PC-9 (cell line): ENCODE data around the gene TCEAL1. TPM values are rescaled to one million over a fixed set of nuclear protein-coding genes. Genes with fewer than 3 reads are reported as not detected.
"Not testable (repeated sequence)": the region's sequence is repeated elsewhere in the genome, so short reads cannot be mapped to it uniquely, and the experiment has no call there.

ENCODE experiments used
- BruUV-seq: library from RNA; stranded (reverse); fragments of 400-500 nt; replicated peaks from 2 replicates; lab custom pipeline; 2021; lab: Mats Ljungman, UMichigan
- CTCF ChIA-PET: fragments of 300-600 bp; sonication (Branson Sonifier 250); formaldehyde crosslinking; loops from one replicate; lab custom pipeline; 2022; ENCODE audit warnings: antibody characterized with exemption; lab: Charles Lee
- POLR2A ChIA-PET: fragments of 300-600 bp; sonication (Branson Sonifier 250); formaldehyde crosslinking; loops from one replicate; lab custom pipeline; 2022; ENCODE audit warnings: antibody characterized with exemption; ENCODE audit not compliant: unreplicated experiment; lab: Charles Lee
- DNase-seq, 2 experiments: peaks; one replicate each; pipeline versions ENCODE4 v3.0.0 to v3.0.0-alpha.2; 2015 to 2022; ENCODE audit warnings: mixed read lengths in 1 of 2
- H2AFZ ChIP-seq: fragments of 200-600 bp; sonication (generic); 2 replicates; pipeline ENCODE4 v1.8.1; 2017; ENCODE audit warnings: antibody characterized with exemption
- H3F3A ChIP-seq: fragments of 200-600 bp; sonication (generic); 2 replicates; pipeline ENCODE4 v1.8.1; 2017; ENCODE audit warnings: antibody characterized with exemption, mild to moderate bottlenecking, low read depth; ENCODE audit not compliant: insufficient read depth
- H3K27ac ChIP-seq: fragments of 200-600 bp; sonication (generic); 2 replicates; pipeline ENCODE4 v1.6.1; 2016; ENCODE audit warnings: mixed run types
- H3K27me3 ChIP-seq: fragments of 200-600 bp; sonication (generic); 2 replicates; pipeline ENCODE4 v1.6.1; 2016; ENCODE audit warnings: low read depth, mixed run types; ENCODE audit not compliant: insufficient read depth
- H3K36me3 ChIP-seq: fragments of 200-600 bp; sonication (generic); 2 replicates; pipeline ENCODE4 v1.6.1; 2016; ENCODE audit warnings: low read depth, mixed run types
- H3K4me1 ChIP-seq: fragments of 200-600 bp; sonication (generic); replicated peaks from 2 replicates; pipeline ENCODE4 v1.6.1; 2016; ENCODE audit warnings: mixed run types; ENCODE audit not compliant: insufficient read depth
- H3K4me2 ChIP-seq: fragments of 200-600 bp; sonication (generic); 2 replicates; pipeline ENCODE4 v1.6.1; 2017; ENCODE audit warnings: mixed run types
- H3K4me3 ChIP-seq: fragments of 200-600 bp; sonication (generic); 2 replicates; pipeline ENCODE4 v1.6.1; 2016; ENCODE audit warnings: mixed run types
- H3K79me2 ChIP-seq: fragments of 200-600 bp; sonication (generic); 2 replicates; pipeline ENCODE4 v1.6.1; 2017; ENCODE audit warnings: low read depth, mixed run types
- H3K9me2 ChIP-seq: fragments of 200-600 bp; sonication (generic); 2 replicates; pipeline ENCODE4 v1.8.1; 2017; ENCODE audit warnings: mild to moderate bottlenecking; ENCODE audit not compliant: insufficient read depth
- H3K9me3 ChIP-seq: fragments of 200-600 bp; sonication (generic); 2 replicates; pipeline ENCODE4 v1.8.1; 2016; ENCODE audit warnings: low read depth; ENCODE audit not compliant: insufficient read depth
- H4K20me1 ChIP-seq: fragments of 200-600 bp; sonication (generic); 2 replicates; pipeline ENCODE4 v1.8.1; 2017; ENCODE audit not compliant: insufficient read depth
- EZH2 ChIP-seq: fragments of 200-600 bp; sonication (generic); IDR thresholded peaks from 2 replicates; pipeline ENCODE4 v1.8.0; 2017; ENCODE audit warnings: antibody characterized with exemption, low read depth
- intact Hi-C: fragments of 100-400 bp; cut with micrococcal nuclease; formaldehyde crosslinking; loops from one replicate; pipeline ENCODE4 v1.10.0; 2022; ENCODE audit not compliant: unreplicated experiment
- total RNA-seq: library from RNA; stranded (reverse); gene quantifications from 2 replicates; pipeline ENCODE4 v1.2.3, GENCODE V29; 2021
- TF ChIP-seq, protein P1 (sequence below): fragments of 200-600 bp; sonication (generic); conservative IDR thresholded peaks from 2 replicates; pipeline ENCODE4 v1.6.1; 2017; ENCODE audit warnings: mixed run types, antibody characterized with exemption, mild to moderate bottlenecking, moderate library complexity

Gene TCEAL1
- total RNA-seq, 1 experiment from 2014 or later: 26.8 TPM

DNA sequence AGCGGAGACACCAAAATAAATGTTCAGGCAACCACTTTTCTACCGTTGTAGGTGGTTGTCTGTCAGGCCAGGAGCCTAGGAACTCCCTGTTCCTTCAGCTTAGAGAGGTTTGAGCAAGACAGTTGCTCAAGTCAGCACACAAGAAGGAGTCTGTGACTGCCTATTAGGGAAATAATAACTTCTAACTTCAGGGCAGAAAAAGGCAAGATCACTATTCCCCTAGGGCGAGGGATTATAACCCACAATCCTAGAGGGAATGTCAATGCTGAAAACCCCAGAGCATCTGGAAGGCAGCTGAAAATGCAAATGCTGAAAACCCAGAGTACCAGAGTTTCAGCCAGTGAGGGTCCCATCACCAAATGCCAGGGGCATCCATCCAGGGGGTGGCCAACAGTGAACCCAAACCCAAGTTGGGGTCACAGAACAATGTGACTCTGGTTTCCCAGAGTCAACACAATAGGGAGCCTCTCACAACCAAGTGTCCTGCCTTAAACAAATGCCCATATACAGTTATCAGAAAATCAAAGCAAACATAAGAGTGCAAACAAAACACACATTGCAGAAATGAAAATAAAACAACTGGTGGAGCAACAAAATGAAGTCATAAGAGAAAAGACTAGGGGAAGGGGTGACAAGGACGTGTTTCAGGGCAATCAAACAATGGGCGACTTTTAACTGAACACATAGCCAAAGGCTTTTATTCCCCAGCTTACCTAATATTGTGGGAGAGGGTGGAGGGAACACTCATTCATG lies 30.1 kb downstream of the TCEAL1 start:
- H3K4me1 ChIP-seq: peaks cover 53% of the 10 kb centered on the region
- peak overlapping the region; percentile 94 for H3K27ac ChIP-seq
- POLR2A ChIA-PET: no interaction called here
- intact Hi-C loops: loop anchor here (5.0 kb wide), 1 partner anchor 42 kb away; no protein-coding TSS in a partner anchor
- TF ChIP-seq, protein P1, sequence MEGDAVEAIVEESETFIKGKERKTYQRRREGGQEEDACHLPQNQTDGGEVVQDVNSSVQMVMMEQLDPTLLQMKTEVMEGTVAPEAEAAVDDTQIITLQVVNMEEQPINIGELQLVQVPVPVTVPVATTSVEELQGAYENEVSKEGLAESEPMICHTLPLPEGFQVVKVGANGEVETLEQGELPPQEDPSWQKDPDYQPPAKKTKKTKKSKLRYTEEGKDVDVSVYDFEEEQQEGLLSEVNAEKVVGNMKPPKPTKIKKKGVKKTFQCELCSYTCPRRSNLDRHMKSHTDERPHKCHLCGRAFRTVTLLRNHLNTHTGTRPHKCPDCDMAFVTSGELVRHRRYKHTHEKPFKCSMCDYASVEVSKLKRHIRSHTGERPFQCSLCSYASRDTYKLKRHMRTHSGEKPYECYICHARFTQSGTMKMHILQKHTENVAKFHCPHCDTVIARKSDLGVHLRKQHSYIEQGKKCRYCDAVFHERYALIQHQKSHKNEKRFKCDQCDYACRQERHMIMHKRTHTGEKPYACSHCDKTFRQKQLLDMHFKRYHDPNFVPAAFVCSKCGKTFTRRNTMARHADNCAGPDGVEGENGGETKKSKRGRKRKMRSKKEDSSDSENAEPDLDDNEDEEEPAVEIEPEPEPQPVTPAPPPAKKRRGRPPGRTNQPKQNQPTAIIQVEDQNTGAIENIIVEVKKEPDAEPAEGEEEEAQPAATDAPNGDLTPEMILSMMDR: no peak
- TF ChIP-seq EZH2: no peak
- peaks cover 43% of the 10 kb centered on the region for H3F3A ChIP-seq
- 0 out of 2 replicates have a peak overlapping the region, but pooled peaks have one; percentile 58 for H2AFZ ChIP-seq
- no peaks in the 10 kb centered on the region for H3K36me3 ChIP-seq
- no peaks in the 10 kb centered on the region for H4K20me1 ChIP-seq
- H3K9me2 ChIP-seq: no peaks in the 10 kb centered on the region; the same call in 1 of the 2 replicates
- no TSS peak for BruUV-seq
- DNase-seq: peak in 1 of 2 experiments; percentile 82
- H3K9me3 ChIP-seq: no peaks in the 10 kb centered on the region
- H3K4me3 ChIP-seq: peak overlapping the region; percentile 21; the same call in 1 of the 2 replicates
- H3K79me2 ChIP-seq: no peaks in the 10 kb centered on the region
- CTCF ChIA-PET: no interaction called here
- no peaks in the 10 kb centered on the region for H3K27me3 ChIP-seq
- peak overlapping the region; percentile 70 for H3K4me2 ChIP-seq

DNA sequence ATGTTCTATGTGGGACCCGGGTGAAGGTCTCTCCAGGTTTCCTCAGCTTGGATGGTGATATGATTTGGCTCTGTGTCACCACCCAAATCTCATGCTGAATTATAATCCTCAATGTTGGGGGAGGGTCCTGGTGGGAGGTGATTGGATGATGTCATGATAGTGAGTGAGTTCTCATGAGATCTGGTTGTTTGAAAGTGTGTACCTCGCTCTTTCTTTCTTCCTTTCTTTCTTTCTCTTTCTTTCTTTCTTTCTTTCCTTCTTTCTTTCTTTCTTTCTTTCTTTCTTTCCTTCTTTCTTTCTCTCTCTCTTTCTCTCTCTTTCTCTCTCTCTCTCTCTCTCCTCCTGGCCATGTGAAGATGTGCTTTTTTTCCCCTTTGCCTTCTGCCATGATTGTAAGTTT lies 30.7 kb downstream of the TCEAL1 start:
- H3K9me3 ChIP-seq, BruUV-seq, H3K4me3 ChIP-seq, H3K9me2 ChIP-seq, H3K79me2 ChIP-seq, CTCF ChIA-PET, H3K27me3 ChIP-seq, DNase-seq, H3K36me3 ChIP-seq, POLR2A ChIA-PET, H4K20me1 ChIP-seq: not testable (repeated sequence)
- peak overlapping the region; percentile 70 for H3K4me2 ChIP-seq
- H2AFZ ChIP-seq: 0 out of 2 replicates have a peak overlapping the region, but pooled peaks have one; percentile 58
- intact Hi-C loops: loop anchor here (5.0 kb wide), 1 partner anchor 42 kb away; no protein-coding TSS in a partner anchor
- H3K4me1 ChIP-seq: peaks cover 53% of the 10 kb centered on the region
- peak overlapping the region; percentile 94 for H3K27ac ChIP-seq
- peaks cover 43% of the 10 kb centered on the region for H3F3A ChIP-seq

- Histone ChIP-seq H3K27ac (no peak overlapping the region), H3K9me2 (no peaks in the 10 kb centered on the region), H3K4me1 (peaks cover 16% of the 10 kb centered on the region), H3F3A (peaks cover 7% of the 10 kb centered on the region; the same call in 1 of the 2 replicates), H3K79me2 (no peaks in the 10 kb centered on the region), H3K27me3 (no peaks in the 10 kb centered on the region), H3K4me2 (no peak overlapping the region), H3K4me3 (no peak overlapping the region), H3K9me3 (no peaks in the 10 kb centered on the region), H3K36me3 (no peaks in the 10 kb centered on the region), H2AFZ (no peak overlapping the region), H4K20me1 (no peaks in the 10 kb centered on the region)
- ChIA-PET POLR2A (no interaction called here), CTCF (no interaction called here)
- intact Hi-C loops: no loop called here
- TF ChIP-seq EZH2: no peak
- TF ChIP-seq, protein P1: no peak
- BruUV-seq: no TSS peak
- no peak for DNase-seq
These were observed 35.4 kb downstream of the TCEAL1 start for GRCh38 chrX:103663981-103664762.
